Measurements from ENCODE around the gene GRID1.

Gene GRID1

DNA sequence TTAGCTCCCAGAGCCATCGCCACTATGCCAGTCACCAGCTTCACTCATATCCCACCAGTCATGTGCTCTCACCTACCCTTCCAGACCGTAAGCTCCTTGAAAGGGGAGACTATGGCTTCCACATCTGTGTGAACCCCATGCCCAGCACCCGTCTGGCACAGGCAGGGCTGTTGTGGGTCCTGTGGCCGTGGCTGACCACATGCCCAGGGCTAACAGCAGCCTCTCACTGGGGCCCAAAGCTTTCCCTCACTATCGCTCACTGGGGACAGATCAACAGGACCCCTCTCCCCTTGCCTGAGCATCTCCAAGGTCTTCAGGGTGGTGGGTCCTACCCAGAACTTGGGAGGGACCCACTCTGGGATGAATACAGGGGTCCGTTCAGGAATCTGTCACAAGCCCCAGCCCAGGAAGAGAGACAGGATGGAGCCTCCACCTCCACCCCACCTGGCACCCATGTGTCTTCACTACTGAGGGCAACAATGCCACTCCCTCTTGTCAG, 303.9 kb downstream of the GRID1 start:
- no peak overlapping the region for H3K4me3 ChIP-seq (replicated peaks; ENCODE audit: low read depth, low read length)
- TF ChIP-seq, protein P1, sequence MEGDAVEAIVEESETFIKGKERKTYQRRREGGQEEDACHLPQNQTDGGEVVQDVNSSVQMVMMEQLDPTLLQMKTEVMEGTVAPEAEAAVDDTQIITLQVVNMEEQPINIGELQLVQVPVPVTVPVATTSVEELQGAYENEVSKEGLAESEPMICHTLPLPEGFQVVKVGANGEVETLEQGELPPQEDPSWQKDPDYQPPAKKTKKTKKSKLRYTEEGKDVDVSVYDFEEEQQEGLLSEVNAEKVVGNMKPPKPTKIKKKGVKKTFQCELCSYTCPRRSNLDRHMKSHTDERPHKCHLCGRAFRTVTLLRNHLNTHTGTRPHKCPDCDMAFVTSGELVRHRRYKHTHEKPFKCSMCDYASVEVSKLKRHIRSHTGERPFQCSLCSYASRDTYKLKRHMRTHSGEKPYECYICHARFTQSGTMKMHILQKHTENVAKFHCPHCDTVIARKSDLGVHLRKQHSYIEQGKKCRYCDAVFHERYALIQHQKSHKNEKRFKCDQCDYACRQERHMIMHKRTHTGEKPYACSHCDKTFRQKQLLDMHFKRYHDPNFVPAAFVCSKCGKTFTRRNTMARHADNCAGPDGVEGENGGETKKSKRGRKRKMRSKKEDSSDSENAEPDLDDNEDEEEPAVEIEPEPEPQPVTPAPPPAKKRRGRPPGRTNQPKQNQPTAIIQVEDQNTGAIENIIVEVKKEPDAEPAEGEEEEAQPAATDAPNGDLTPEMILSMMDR (IDR thresholded peaks at IDR 0.05; ENCODE audit: low read length, missing control alignments) = no peak
- no peak for DNase-seq (ENCODE audit: low read depth)

- H3K4me3 ChIP-seq (replicated peaks; ENCODE audit: low read depth, low read length) = no peak overlapping the region
- TF ChIP-seq, protein P1 (IDR thresholded peaks at IDR 0.05; ENCODE audit: low read length, missing control alignments) = no peak
- no peak for DNase-seq (ENCODE audit: low read depth)
Measured at GRCh38 chr10:86062198-86062550, 304.4 kb downstream of the GRID1 start.

GRCh38 chr10:86061278-86062197, 305.1 kb downstream of the GRID1 start:
- no peak overlapping the region for H3K4me3 ChIP-seq (replicated peaks; ENCODE audit: low read depth, low read length)
- no peak for DNase-seq (ENCODE audit: low read depth)
- TF ChIP-seq, protein P1 (IDR thresholded peaks at IDR 0.05; ENCODE audit: low read length, missing control alignments) = no peak

DNA sequence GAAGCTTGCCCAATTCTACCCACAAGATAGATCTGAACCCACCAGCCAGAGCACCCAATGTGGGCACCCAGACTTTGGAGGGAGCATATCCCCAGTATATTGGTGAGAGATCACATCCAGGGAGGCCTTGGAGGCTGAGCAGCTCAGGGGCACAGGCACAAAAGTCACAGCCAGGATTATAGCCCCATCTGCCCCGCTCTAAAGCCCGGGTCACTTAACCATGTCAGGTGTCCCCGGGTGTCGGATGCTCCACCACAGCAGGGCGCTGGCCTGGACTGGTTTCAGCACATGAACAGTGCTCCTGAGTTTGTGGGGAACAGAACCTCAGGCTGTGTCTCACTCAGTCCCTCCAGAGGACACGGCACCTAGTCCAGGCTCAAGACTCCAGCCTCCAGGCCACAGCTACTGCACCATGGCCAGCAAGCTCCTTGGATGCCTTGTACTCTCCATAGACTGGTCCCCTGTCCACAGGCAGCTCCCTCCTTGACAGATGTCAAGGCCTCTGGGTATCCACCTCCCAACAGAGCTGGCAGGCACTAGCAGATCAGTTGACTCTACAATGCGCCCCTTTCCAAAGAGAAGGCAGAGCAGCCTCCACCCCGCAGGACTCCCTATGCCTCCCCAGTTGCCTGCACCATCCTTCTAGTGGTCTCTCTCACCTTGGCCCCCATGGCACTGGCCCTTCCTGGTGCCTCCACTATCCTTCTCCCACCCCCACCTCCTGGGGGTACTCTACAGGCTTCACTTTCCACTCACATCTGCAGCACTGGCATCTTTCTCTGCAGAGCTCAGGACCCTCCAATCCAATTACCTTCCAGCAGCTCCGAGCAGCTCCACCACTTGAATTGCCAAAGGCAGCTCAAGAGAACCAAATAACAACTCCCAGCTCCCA, 306.0 kb downstream of the GRID1 start:
- H3K4me3 ChIP-seq (replicated peaks; ENCODE audit: low read depth, low read length) = no peak overlapping the region
- TF ChIP-seq, protein P1 (IDR thresholded peaks at IDR 0.05; ENCODE audit: low read length, missing control alignments) = no peak
- DNase-seq (ENCODE audit: low read depth) = no peak

DNA sequence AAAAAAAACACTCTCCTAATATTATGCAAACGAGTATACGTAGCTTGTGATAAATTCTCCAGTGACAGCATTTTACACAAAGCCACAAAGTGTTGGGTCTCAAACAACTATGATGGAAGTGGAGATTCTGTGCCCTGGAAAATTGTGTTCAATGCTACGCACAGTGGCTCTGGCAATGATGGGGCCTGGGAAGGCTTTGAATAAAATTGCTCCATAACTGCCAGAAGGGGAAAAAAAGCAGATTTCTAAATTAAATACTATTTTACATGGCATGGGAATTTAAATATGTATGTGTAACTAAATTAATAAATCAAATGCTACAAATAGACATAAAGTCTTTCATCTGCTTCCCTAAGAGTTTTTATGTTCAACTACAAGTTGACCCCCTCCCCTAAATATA, 306.7 kb downstream of the GRID1 start:
- DNase-seq (ENCODE audit: low read depth) = no peak
- TF ChIP-seq, protein P1 (IDR thresholded peaks at IDR 0.05; ENCODE audit: low read length, missing control alignments) = no peak

DNA sequence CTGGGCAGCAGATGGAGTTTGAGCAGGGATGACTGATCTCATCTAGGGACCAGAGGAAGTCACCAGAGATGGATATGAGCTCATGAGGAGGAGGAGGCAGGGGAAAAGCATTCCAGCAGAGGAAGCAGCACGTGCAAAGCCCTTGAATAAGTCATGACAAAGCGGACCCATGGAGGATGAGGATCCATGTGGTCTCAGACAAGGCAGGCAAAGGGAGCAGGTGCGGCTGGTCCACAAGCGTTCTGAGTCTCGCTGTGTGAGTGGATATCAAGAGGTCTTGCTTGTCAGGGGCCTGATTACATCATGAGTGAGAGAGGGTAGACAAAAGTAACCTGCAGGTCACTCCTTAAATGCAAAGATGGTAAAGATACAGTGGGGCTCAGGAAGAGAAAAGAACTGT, 307.6 kb downstream of the GRID1 start:
- TF ChIP-seq, protein P1 (IDR thresholded peaks at IDR 0.05; ENCODE audit: low read length, missing control alignments) = no peak
- H3K4me3 ChIP-seq (replicated peaks; ENCODE audit: low read depth, low read length) = no peak overlapping the region
- DNase-seq (ENCODE audit: low read depth) = no peak

More for the DNA sequence above, 306.7 kb downstream of the GRID1 start:
- no peak overlapping the region for H3K4me3 ChIP-seq (replicated peaks; ENCODE audit: low read depth, low read length)

Measured in fibroblast of pulmonary artery (primary cell).